Effector memory CD4-positive, alpha-beta T cell (primary cell): ENCODE results near the gene NQO1.

ENCODE experiments used
- DNase-seq, 3 donors: peaks; one replicate each; pipeline ENCODE4 v3.0.0-alpha.2; 2020
- H3K27ac ChIP-seq: 2 replicates; pipeline ENCODE4 v1.7.0; 2013; ENCODE audit warnings: mild to moderate bottlenecking, low read length, moderate library complexity; ENCODE audit not compliant: insufficient read depth, poor library complexity, severe bottlenecking
- H3K27me3 ChIP-seq: replicated peaks from 2 replicates; pipeline ENCODE4 v1.7.0; 2013; ENCODE audit warnings: mild to moderate bottlenecking, low read length; ENCODE audit not compliant: insufficient read depth, control insufficient read depth, poor library complexity, severe bottlenecking
- H3K36me3 ChIP-seq: 2 replicates; pipeline ENCODE4 v1.7.0; 2013; ENCODE audit warnings: mild to moderate bottlenecking, low read length, moderate library complexity; ENCODE audit not compliant: control insufficient read depth, insufficient read depth
- H3K4me1 ChIP-seq: 2 replicates; pipeline ENCODE4 v1.7.0; 2013; ENCODE audit warnings: low read length, mild to moderate bottlenecking; ENCODE audit not compliant: control insufficient read depth, insufficient read depth, poor library complexity, severe bottlenecking
- H3K4me3 ChIP-seq: 2 replicates; pipeline ENCODE4 v1.7.0; 2013; ENCODE audit warnings: low read length, low read depth, mild to moderate bottlenecking; ENCODE audit not compliant: insufficient read depth, poor library complexity, severe bottlenecking
- H3K9me3 ChIP-seq: 2 replicates; pipeline ENCODE4 v1.7.0; 2013; ENCODE audit warnings: mild to moderate bottlenecking, low read length, moderate library complexity; ENCODE audit not compliant: control insufficient read depth

Gene NQO1

GRCh38 chr16:69707920-69708683, 18.3 kb downstream of the NQO1 start:
- no peak for DNase-seq
- Histone ChIP-seq H3K9me3 (no peaks in the 10 kb centered on the region), H3K4me3 (no peak overlapping the region), H3K4me1 (no peaks in the 10 kb centered on the region), H3K27me3 (no peaks in the 10 kb centered on the region), H3K36me3 (peaks cover 3% of the 10 kb centered on the region), H3K27ac (no peak overlapping the region)

DNA sequence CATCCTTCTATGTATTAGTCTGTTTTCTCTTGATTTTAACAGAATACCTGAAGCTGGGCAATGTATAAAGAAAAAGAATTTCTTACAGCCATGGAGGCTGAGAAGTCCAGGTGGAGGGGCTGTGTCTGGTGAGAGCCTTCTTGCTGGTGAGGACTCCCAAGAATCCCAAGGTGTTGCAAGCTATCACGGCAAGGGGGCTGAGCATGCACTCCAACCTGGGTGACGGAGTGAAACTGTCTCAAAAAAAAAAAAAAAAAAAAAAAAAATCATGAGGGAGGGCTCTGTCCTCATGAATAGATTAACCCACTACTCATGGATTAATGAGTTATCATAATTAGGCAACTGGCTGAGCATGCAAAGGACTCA, 19.4 kb downstream of the NQO1 start:
- H3K4me3 ChIP-seq: no peak overlapping the region
- H3K36me3 ChIP-seq: peaks cover 1% of the 10 kb centered on the region
- no peaks in the 10 kb centered on the region for H3K27me3 ChIP-seq
- H3K9me3 ChIP-seq: no peaks in the 10 kb centered on the region
- H3K27ac ChIP-seq: no peak overlapping the region
- DNase-seq: no peak
- H3K4me1 ChIP-seq: no peaks in the 10 kb centered on the region

DNA sequence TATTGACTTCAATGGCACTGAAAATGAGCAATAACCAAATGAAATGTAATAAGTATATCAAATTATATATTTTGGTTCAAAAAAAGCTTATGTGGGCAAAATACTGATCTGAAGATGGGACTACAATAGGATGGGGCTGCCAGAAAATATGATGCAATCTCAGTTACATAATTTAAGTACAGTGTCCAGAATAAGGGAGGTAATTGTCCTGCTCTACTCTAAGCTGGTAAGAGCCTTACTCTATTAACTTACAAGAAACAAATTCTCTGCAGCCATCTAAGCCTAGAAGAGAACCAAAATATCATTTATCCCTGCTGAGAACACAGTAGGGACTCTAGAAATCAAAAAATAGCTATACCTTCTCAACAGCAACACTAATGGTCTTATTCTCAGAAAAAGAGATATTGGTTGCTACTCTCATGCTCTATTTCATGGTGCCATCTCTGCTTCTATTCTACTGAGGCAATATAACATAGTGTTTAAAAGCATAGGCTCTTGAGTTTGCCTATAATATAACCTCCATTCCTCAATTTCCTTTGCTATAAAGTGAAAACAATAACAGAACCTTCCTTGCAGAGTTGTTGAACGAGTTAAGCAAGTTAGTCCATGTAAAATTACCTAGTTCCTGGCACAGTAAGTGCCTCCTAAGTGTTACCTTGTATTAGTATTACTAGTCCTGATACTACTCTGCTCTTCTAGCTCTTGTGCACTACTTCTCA, 19.9 kb downstream of the NQO1 start:
- DNase-seq: no peak
- no peaks in the 10 kb centered on the region for H3K4me1 ChIP-seq
- H3K9me3 ChIP-seq: no peaks in the 10 kb centered on the region
- no peaks in the 10 kb centered on the region for H3K27me3 ChIP-seq
- no peaks in the 10 kb centered on the region for H3K36me3 ChIP-seq
- no peak overlapping the region for H3K27ac ChIP-seq
- no peak overlapping the region for H3K4me3 ChIP-seq

GRCh38 chr16:69703638-69704037, 22.7 kb downstream of the NQO1 start:
- Histone ChIP-seq H3K27me3 (no peaks in the 10 kb centered on the region), H3K4me3 (no peak overlapping the region), H3K4me1 (no peaks in the 10 kb centered on the region), H3K27ac (no peak overlapping the region), H3K36me3 (no peaks in the 10 kb centered on the region), H3K9me3 (no peaks in the 10 kb centered on the region)
- DNase-seq: no peak

DNA sequence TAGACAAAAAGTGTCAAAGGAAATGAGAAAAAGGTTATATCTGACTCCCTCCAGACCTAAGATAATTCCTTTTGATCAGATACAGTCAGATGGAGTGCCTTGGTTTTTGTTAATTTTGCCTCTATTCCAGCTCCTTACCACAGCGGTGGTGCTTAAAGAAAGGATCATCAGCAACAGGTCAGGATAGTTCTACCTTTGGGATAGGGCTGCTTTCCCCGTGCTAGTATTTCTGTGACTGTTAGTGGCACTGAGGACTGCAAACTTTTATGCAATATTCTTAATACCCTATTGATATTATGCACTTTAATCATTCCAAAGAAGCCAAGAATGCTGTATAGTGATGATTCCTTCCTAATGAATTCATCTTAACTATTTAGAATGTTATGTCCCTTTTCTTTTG, 24.5 kb downstream of the NQO1 start:
- H3K4me1 ChIP-seq: no peaks in the 10 kb centered on the region
- H3K27ac ChIP-seq: no peak overlapping the region
- H3K4me3 ChIP-seq: no peak overlapping the region
- no peak for DNase-seq
- no peaks in the 10 kb centered on the region for H3K27me3 ChIP-seq
- H3K9me3 ChIP-seq: no peaks in the 10 kb centered on the region
- peaks cover 4% of the 10 kb centered on the region for H3K36me3 ChIP-seq

DNA sequence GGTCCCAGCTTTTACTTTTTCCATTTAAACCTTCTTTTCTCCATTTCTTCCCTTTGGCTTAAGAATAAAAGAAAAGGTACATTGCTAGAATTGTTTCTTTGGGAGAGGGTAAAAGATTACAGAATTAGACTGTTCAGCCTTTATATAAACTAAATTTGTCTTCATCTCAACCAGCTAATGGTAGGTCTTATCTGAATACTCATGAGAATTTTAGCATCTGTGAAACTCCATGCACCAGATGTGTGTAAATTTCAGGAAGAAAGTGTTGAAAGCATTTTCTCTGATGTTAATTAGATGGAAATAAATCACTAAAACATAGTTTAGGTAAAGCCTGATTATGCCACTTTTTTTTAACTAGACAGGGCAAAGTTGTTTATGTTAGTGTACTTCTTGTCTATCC, 24.9 kb downstream of the NQO1 start:
- no peaks in the 10 kb centered on the region for H3K4me1 ChIP-seq
- H3K27me3 ChIP-seq: no peaks in the 10 kb centered on the region
- H3K36me3 ChIP-seq: peaks cover 4% of the 10 kb centered on the region
- no peaks in the 10 kb centered on the region for H3K9me3 ChIP-seq
- DNase-seq: no peak
- no peak overlapping the region for H3K4me3 ChIP-seq
- no peak overlapping the region for H3K27ac ChIP-seq

- no peaks in the 10 kb centered on the region for H3K4me1 ChIP-seq
- peaks cover 18% of the 10 kb centered on the region for H3K36me3 ChIP-seq
- no peak overlapping the region for H3K4me3 ChIP-seq
- H3K27ac ChIP-seq: no peak overlapping the region
- no peak for DNase-seq
- no peaks in the 10 kb centered on the region for H3K27me3 ChIP-seq
- no peaks in the 10 kb centered on the region for H3K9me3 ChIP-seq
These were observed 26.4 kb downstream of the NQO1 start for GRCh38 chr16:69699915-69700314.

- H3K4me1 ChIP-seq: no peaks in the 10 kb centered on the region
- peaks cover 30% of the 10 kb centered on the region for H3K36me3 ChIP-seq
- H3K27ac ChIP-seq: no peak overlapping the region
- no peak for DNase-seq
- no peak overlapping the region for H3K4me3 ChIP-seq
- no peaks in the 10 kb centered on the region for H3K27me3 ChIP-seq
- no peaks in the 10 kb centered on the region for H3K9me3 ChIP-seq
These were observed 28.0 kb downstream of the NQO1 start for GRCh38 chr16:69698404-69698803.

DNA sequence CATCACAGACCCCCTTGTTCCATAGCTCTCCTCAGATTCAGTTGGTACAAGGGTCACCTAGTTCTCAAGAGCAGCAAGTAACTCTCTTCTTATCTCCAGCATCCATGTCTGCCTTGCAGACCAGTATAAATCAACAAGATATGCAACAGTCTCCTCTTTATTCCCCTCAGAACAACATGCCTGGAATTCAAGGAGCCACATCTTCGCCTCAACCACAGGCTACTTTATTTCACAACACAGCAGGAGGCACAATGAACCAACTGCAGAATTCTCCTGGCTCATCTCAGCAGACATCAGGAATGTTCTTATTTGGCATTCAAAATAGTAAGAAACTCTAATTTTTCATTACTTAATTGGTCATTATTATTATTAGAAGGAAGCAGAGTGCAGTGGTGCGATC, 32.4 kb downstream of the NQO1 start:
- no peak overlapping the region for H3K4me3 ChIP-seq
- no peak overlapping the region for H3K27ac ChIP-seq
- H3K4me1 ChIP-seq: no peaks in the 10 kb centered on the region
- H3K27me3 ChIP-seq: no peaks in the 10 kb centered on the region
- H3K36me3 ChIP-seq: peaks cover 51% of the 10 kb centered on the region
- no peaks in the 10 kb centered on the region for H3K9me3 ChIP-seq
- no peak for DNase-seq
